Neural cell (in vitro differentiated cells): ENCODE results near the gene NISCH. TPM values are rescaled to one million over a fixed set of nuclear protein-coding genes. Genes with fewer than 3 reads are reported as not detected.

Experiments
- H2AFZ ChIP-seq: fragments of 200-600, 300-800 bp; sonication (generic), shearing (Covaris generic); 2 replicates; pipeline ENCODE4 v1.6.0; 2014; ENCODE audit warnings: low read depth, mild to moderate bottlenecking, antibody characterized with exemption, low read length, moderate library complexity
- H3F3A ChIP-seq: fragments of 200-600 bp; shearing (Covaris generic); 2 replicates; pipeline ENCODE4 v1.6.1; 2016; ENCODE audit warnings: mild to moderate bottlenecking, moderate library complexity, mixed read lengths, antibody characterized with exemption, low read length; ENCODE audit not compliant: insufficient read depth, poor library complexity, severe bottlenecking
- H3K27ac ChIP-seq: fragments of 200-600, 300-800 bp; sonication (generic), shearing (Covaris generic); 2 replicates; pipeline ENCODE4 v1.5.1; 2014; ENCODE audit warnings: mild to moderate bottlenecking, low read length, moderate library complexity
- H3K27me3 ChIP-seq: fragments of 300-800, 200-600 bp; sonication (generic), shearing (Covaris generic); 2 replicates; pipeline ENCODE4 v1.6.0; 2014; ENCODE audit warnings: mild to moderate bottlenecking, low read depth, low read length, moderate library complexity; ENCODE audit not compliant: insufficient read depth
- H3K36me3 ChIP-seq: fragments of 300-800, 200-600 bp; sonication (generic), shearing (Covaris generic); 2 replicates; pipeline ENCODE4 v1.5.1; 2014; ENCODE audit warnings: mild to moderate bottlenecking, antibody characterized with exemption, low read length, moderate library complexity; ENCODE audit not compliant: insufficient read depth
- H3K4me2 ChIP-seq: fragments of 300-800, 200-600 bp; sonication (generic), shearing (Covaris generic); 2 replicates; pipeline ENCODE4 v1.6.0; 2014; ENCODE audit warnings: mild to moderate bottlenecking, low read length
- H3K4me3 ChIP-seq: fragments of 300-800, 200-600 bp; sonication (generic), shearing (Covaris generic); 2 replicates; pipeline ENCODE4 v1.5.1; 2014; ENCODE audit warnings: mild to moderate bottlenecking, low read length, moderate library complexity
- H3K79me2 ChIP-seq: fragments of 200-600 bp; shearing (Covaris generic); replicated peaks from 2 replicates; pipeline ENCODE4 v1.6.0; 2014; ENCODE audit warnings: mild to moderate bottlenecking, low read length, moderate library complexity; ENCODE audit not compliant: insufficient read depth
- H3K9ac ChIP-seq: fragments of 300-800, 200-600 bp; sonication (generic), shearing (Covaris generic); 2 replicates; pipeline ENCODE4 v1.6.1; 2016; ENCODE audit warnings: mild to moderate bottlenecking, low read length, mixed read lengths
- H3K9me2 ChIP-seq: fragments of 200-600 bp; shearing (Covaris generic); 2 replicates; pipeline ENCODE4 v1.6.1; 2016; ENCODE audit warnings: mild to moderate bottlenecking, low read length, mixed read lengths; ENCODE audit not compliant: insufficient read depth
- H3K9me3 ChIP-seq: fragments of 200-600, 300-800 bp; sonication (generic), shearing (Covaris generic); 2 replicates; pipeline ENCODE4 v1.6.1; 2016; ENCODE audit warnings: mild to moderate bottlenecking, mixed run types, low read length, moderate library complexity, mixed read lengths
- H4K20me1 ChIP-seq: fragments of 200-600 bp; shearing (Covaris generic); 2 replicates; pipeline ENCODE4 v1.6.1; 2016; ENCODE audit warnings: mild to moderate bottlenecking, mixed run types; ENCODE audit not compliant: insufficient read depth
- CTCF ChIP-seq: fragments of 450-650 bp; IDR thresholded peaks from 2 replicates; pipeline ENCODE4 v1.5.1; 2014; ENCODE audit warnings: antibody characterized with exemption, mild to moderate bottlenecking, moderate library complexity; ENCODE audit not compliant: poor library complexity, severe bottlenecking
- EP300 ChIP-seq: fragments of 450-650 bp; conservative IDR thresholded peaks from 2 replicates; pipeline ENCODE4 v1.6.1; 2014; ENCODE audit warnings: antibody characterized with exemption, mild to moderate bottlenecking, moderate library complexity; ENCODE audit not compliant: poor library complexity, severe bottlenecking
- EZH2 ChIP-seq: fragments of 200-600, 300-800 bp; shearing (Covaris generic), sonication (generic); IDR thresholded peaks from 2 replicates; pipeline ENCODE4 v1.6.1; 2014; ENCODE audit warnings: antibody characterized with exemption, low read length, borderline replicate concordance, mild to moderate bottlenecking; ENCODE audit not compliant: insufficient read depth, poor library complexity, severe bottlenecking
- MXI1 ChIP-seq: fragments of 450-650 bp; conservative IDR thresholded peaks from 2 replicates; pipeline ENCODE4 v1.6.1; 2014; ENCODE audit warnings: antibody characterized with exemption, mild to moderate bottlenecking; ENCODE audit not compliant: poor library complexity, severe bottlenecking
- POLR2AphosphoS5 ChIP-seq: IDR thresholded peaks from 2 replicates; pipeline ENCODE4 v1.6.1; 2012
- RAD21 ChIP-seq: fragments of 450-650 bp; conservative IDR thresholded peaks from 2 replicates; pipeline ENCODE4 v1.6.1; 2014; ENCODE audit warnings: antibody characterized with exemption, mild to moderate bottlenecking, moderate library complexity
- REST ChIP-seq: IDR thresholded peaks from 2 replicates; pipeline ENCODE4 v1.6.1; 2012; ENCODE audit warnings: borderline replicate concordance
- SMC3 ChIP-seq: fragments of 450-650 bp; conservative IDR thresholded peaks from 2 replicates; pipeline ENCODE4 v1.6.1; 2014; ENCODE audit warnings: antibody characterized with exemption, mild to moderate bottlenecking, moderate library complexity; ENCODE audit not compliant: poor library complexity
- TAF1 ChIP-seq: IDR thresholded peaks from 2 replicates; pipeline ENCODE4 v1.6.1; 2012; ENCODE audit warnings: low read depth
- polyA plus RNA-seq: library from polyadenylated mRNA; depleted of rRNA; stranded (reverse); fragments of >200 nt; gene quantifications from 2 replicates; pipeline ENCODE4 v1.2.3, GENCODE V29; 2014

Gene NISCH
- polyA plus RNA-seq, 1 donor from 2014 or later = 88.9 TPM

- Histone ChIP-seq H3K9ac (peak overlapping the region; percentile 85), H3K79me2 (peaks cover 13% of the 10 kb centered on the region), H3K4me2 (peak overlapping the region; percentile 89), H3K9me2 (no peaks in the 10 kb centered on the region), H3K4me3 (peak overlapping the region; percentile 81), H3F3A (no peaks in the 10 kb centered on the region), H3K27ac (peak overlapping the region; percentile 78), H3K36me3 (no peaks in the 10 kb centered on the region), H3K27me3 (peaks cover 5% of the 10 kb centered on the region), H2AFZ (no peak overlapping the region), H4K20me1 (no peaks in the 10 kb centered on the region), H3K9me3 (no peaks in the 10 kb centered on the region)
- no peak for TF ChIP-seq POLR2AphosphoS5
- TF ChIP-seq EZH2 = no peak
- no peak for TF ChIP-seq EP300
- TF ChIP-seq REST = no peak
- no peak for TF ChIP-seq MXI1
- TF ChIP-seq TAF1 = no peak
- no peak for TF ChIP-seq RAD21
- TF ChIP-seq CTCF = no peak
- TF ChIP-seq SMC3 = no peak
Measured at GRCh38 chr3:52537726-52538421, 82.5 kb downstream of the NISCH start.

GRCh38 chr3:52539010-52539653 is 83.7 kb downstream of the NISCH start:
- H4K20me1 ChIP-seq = no peaks in the 10 kb centered on the region
- H3K4me3 ChIP-seq = no peak overlapping the region
- H3F3A ChIP-seq = no peaks in the 10 kb centered on the region
- H3K9ac ChIP-seq = no peak overlapping the region
- no peaks in the 10 kb centered on the region for H3K36me3 ChIP-seq
- TF ChIP-seq SMC3 (no peak), EZH2 (no peak), TAF1 (no peak), POLR2AphosphoS5 (no peak), EP300 (no peak), CTCF (no peak), RAD21 (no peak), REST (no peak), MXI1 (no peak)
- H2AFZ ChIP-seq = no peak overlapping the region
- no peaks in the 10 kb centered on the region for H3K9me2 ChIP-seq
- H3K4me2 ChIP-seq = no peak overlapping the region
- no peak overlapping the region for H3K27ac ChIP-seq
- H3K79me2 ChIP-seq = peaks cover 13% of the 10 kb centered on the region
- no peaks in the 10 kb centered on the region for H3K27me3 ChIP-seq
- no peaks in the 10 kb centered on the region for H3K9me3 ChIP-seq
